Loucy (cell line): Measurements from ENCODE around the gene NEK4.

ENCODE experiments used
- CTCF ChIP-seq: fragments of 200-600 bp; sonication (generic); conservative IDR thresholded peaks from 2 replicates; pipeline ENCODE4 v1.5.1; 2014; ENCODE audit warnings: mild to moderate bottlenecking, antibody characterized with exemption, low read length
- EZH2phosphoT487 ChIP-seq: fragments of 200-600 bp; IDR thresholded peaks from 2 replicates; pipeline ENCODE4 v1.6.1; 2018; ENCODE audit warnings: antibody characterized with exemption, mild to moderate bottlenecking, moderate library complexity, borderline replicate concordance

- TF ChIP-seq EZH2phosphoT487 = no peak
- no peak for TF ChIP-seq CTCF
These were observed 49.1 kb downstream of the NEK4 start for GRCh38 chr3:52721730-52722008.
